Chondrocyte (in vitro differentiated cells): ENCODE results near the gene SERPINA1. TPM values are rescaled to one million over a fixed set of nuclear protein-coding genes. Genes with fewer than 3 reads are reported as not detected.
"Not testable (repeated sequence)": the region's sequence is repeated elsewhere in the genome, so short reads cannot be mapped to it uniquely, and the experiment has no call there.

Experiments used
- DNase-seq: peaks from one replicate; pipeline ENCODE4 v3.0.0; 2021; ENCODE audit warnings: mixed read lengths, low spot score
- H3K27ac Mint-ChIP-seq: one replicate; pipeline ENCODE4 v1.8.0; 2021; ENCODE audit warnings: mild to moderate bottlenecking, moderate library complexity, mixed read lengths; ENCODE audit not compliant: unreplicated experiment
- H3K27me3 Mint-ChIP-seq: 2 replicates; pipeline ENCODE4 v1.8.0; 2021; ENCODE audit warnings: low read depth, mixed read lengths
- H3K36me3 Mint-ChIP-seq: 2 replicates; pipeline ENCODE4 v1.8.0; 2021; ENCODE audit warnings: low read depth, mixed read lengths
- H3K4me1 Mint-ChIP-seq: 2 replicates; pipeline ENCODE4 v1.8.0; 2021; ENCODE audit warnings: low read depth, mild to moderate bottlenecking, mixed read lengths
- H3K4me3 Mint-ChIP-seq: one replicate; pipeline ENCODE4 v1.8.0; 2021; ENCODE audit warnings: mild to moderate bottlenecking, moderate library complexity, mixed read lengths; ENCODE audit not compliant: unreplicated experiment
- H3K9me3 Mint-ChIP-seq: 2 replicates; pipeline ENCODE4 v1.8.0; 2021; ENCODE audit warnings: low read depth, mixed read lengths
- total RNA-seq: library from RNA; stranded (reverse); gene quantifications from 3 replicates; pipeline ENCODE4 v1.2.1, GENCODE V29; 2021
- TF ChIP-seq, protein P1 (sequence below): fragments of 200-600 bp; sonication (generic); IDR thresholded peaks from 2 replicates; pipeline ENCODE4 v1.5.0; 2021; ENCODE audit warnings: antibody characterized with exemption, mild to moderate bottlenecking, moderate library complexity

SERPINA1 gene
- total RNA-seq, 1 donor from 2014 or later = 0.20 TPM

DNA sequence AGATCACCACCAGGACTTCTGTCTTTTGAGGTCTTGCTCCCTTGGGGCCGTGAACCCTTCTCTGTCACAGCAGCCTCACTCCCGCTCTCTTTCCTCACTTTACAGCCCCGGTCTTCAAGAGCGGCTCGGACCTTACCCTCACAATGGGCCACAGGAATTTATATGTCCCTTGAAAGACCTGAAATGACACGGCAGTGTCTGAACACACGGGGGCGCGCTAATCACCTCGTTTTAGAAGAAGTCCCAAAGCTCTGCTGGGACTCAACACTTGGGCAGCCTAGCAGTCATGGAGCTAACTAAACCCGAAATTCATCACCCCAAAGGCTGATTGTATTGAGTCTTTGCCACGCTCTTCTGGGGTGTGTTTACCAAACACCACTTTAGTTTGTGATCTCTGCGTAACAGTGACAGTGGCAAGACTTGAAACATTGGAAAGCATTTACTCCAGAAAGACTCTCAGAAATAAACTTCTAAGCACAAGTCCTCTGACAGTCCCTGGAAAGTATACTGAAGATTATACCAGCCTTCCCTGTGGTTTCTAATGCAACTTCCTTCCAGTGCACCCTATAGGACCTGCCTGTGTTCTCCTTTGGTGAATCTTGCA, 35.2 kb upstream of the SERPINA1 start:
- Mint-ChIP-seq H3K36me3 (no peaks in the 10 kb centered on the region), H3K4me3 (no peak overlapping the region), H3K9me3 (no peaks in the 10 kb centered on the region), H3K27me3 (peaks cover 48% of the 10 kb centered on the region), H3K4me1 (peaks cover 2% of the 10 kb centered on the region), H3K27ac (no peak overlapping the region)
- TF ChIP-seq, protein P1, sequence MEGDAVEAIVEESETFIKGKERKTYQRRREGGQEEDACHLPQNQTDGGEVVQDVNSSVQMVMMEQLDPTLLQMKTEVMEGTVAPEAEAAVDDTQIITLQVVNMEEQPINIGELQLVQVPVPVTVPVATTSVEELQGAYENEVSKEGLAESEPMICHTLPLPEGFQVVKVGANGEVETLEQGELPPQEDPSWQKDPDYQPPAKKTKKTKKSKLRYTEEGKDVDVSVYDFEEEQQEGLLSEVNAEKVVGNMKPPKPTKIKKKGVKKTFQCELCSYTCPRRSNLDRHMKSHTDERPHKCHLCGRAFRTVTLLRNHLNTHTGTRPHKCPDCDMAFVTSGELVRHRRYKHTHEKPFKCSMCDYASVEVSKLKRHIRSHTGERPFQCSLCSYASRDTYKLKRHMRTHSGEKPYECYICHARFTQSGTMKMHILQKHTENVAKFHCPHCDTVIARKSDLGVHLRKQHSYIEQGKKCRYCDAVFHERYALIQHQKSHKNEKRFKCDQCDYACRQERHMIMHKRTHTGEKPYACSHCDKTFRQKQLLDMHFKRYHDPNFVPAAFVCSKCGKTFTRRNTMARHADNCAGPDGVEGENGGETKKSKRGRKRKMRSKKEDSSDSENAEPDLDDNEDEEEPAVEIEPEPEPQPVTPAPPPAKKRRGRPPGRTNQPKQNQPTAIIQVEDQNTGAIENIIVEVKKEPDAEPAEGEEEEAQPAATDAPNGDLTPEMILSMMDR = peak; percentile 88
- no peak for DNase-seq

DNA sequence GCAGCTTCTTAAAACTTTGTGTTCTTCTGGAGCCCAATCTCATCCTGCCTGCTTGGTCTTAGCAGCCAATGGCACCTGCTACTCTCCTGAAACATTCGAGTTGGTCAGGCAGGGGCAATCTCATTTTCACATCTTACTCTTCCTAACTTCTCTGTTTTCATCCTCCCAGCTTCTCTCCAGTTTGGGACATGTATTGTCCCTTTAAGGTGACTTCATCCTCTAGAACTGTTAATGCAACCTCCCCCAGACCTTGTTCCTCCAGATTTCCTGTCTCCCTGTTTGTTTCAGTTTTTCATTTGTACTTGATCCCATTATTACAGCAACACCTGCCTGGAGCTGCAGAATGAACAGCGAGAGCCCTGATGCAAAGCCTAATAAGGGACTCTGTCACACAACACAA, 32.9 kb upstream of the SERPINA1 start:
- no peak for DNase-seq
- Mint-ChIP-seq H3K27me3 (peaks cover 45% of the 10 kb centered on the region), H3K9me3 (no peaks in the 10 kb centered on the region), H3K36me3 (no peaks in the 10 kb centered on the region), H3K27ac (no peak overlapping the region), H3K4me3 (no peak overlapping the region), H3K4me1 (peaks cover 2% of the 10 kb centered on the region)
- TF ChIP-seq, protein P1 = no peak

DNA sequence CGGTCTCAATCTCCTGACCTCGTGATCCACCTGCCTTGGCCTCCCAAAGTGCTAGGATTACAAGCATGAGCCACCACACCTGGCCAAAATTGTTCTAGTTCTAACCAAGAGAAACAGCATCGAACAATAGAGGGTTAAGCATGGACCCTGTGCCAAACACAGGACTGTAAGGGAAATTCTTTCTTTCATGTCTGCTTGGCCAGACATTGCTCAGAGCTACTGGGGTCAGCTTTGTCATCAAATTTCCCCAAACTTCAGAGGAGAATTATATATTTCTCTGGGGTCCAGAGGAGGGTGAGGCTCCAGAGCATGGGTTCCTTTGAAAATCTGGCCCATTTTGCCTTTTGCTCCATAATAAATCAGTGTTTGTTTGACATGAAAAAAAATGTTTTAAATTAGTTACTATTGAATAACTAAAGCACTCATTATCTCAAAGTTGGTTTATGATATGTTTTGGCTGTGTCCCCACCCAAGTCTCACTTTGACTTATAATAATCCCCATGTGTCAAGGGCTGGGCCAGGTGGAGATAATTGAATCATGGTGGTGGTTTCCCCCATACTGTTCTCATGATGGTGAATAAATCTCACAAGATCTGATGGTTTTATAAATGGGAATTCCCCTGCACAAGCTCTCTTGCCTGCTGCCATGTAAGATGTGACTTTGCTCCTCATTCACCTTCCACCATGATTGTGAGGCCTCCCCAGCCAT, 29.2 kb upstream of the SERPINA1 start:
- not testable (repeated sequence) for H3K4me1 Mint-ChIP-seq, H3K36me3 Mint-ChIP-seq, H3K27ac Mint-ChIP-seq

DNA sequence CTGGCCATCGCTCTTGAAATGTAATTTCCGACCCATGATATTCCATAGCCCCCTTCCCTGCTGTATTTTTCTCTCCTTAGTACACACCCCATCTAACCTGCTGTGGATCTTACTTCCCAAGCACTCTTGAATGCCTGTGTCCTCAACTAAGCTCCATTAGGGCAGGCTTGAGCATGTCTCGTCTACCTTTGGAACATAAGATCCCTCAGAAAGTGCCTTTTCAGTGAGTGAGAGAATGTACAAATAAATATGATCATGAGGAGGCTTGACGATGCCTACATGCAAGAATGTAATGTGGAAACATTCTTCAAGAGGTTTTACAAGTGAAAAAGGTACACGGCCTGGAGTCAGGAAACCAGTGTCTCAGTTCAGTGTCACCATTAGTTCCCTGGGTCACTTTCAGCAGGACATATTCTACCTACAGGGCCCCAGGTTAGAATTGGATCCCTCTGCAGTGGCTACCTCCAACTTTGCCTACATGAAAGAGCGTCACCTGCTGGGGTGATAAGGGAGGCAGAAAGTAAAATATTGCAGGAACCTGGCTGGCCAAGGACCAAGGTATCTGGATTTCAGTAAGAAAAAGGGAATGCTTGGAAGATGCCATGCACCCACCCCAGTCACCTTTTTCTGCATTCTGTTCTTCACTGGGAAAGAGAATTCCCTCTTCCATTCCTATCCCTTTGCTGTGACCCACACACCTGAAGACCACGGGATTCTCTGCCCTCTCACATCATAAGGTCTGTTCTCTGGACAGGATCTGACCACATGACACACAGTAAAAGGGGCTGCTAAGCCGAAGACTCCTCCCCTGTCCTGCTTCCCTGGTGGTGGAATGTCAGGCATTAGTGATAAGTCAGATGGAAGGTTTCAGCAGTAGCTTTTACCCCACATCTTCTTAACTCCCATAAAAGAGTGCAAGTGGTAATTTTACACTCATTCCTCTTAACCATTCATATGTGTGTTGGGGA, 24.6 kb upstream of the SERPINA1 start:
- Mint-ChIP-seq H3K4me3 (no peak overlapping the region), H3K36me3 (no peaks in the 10 kb centered on the region), H3K27me3 (peaks cover 41% of the 10 kb centered on the region), H3K27ac (no peak overlapping the region), H3K9me3 (peaks cover 9% of the 10 kb centered on the region), H3K4me1 (no peaks in the 10 kb centered on the region)
- TF ChIP-seq, protein P1 = peak; percentile 26
- no peak for DNase-seq

More for the DNA sequence above, 29.2 kb upstream of the SERPINA1 start:
- not testable (repeated sequence) for H3K4me3 Mint-ChIP-seq, DNase-seq, H3K9me3 Mint-ChIP-seq
- H3K27me3 Mint-ChIP-seq = peaks cover 38% of the 10 kb centered on the region

DNA sequence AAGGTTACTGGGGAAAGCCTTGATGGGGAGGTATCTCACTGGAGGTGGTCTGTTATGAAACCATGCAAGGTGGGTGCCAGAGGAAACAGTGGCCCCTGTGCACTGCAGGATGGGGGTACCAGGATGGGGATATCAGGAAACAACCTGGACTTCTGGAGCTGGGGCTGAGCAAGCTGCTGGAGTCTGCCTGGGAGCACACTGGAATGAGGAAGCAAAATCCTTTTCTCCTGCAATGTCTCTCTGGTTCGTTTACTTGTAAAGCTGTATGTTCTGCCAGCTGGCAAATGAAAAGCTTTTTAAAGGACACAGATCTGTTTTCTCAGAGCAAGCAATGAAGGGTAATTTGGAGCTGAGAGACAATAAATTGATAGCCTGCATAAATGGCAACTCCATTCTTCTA, 23.2 kb upstream of the SERPINA1 start:
- Mint-ChIP-seq H3K4me3 (no peak overlapping the region), H3K36me3 (no peaks in the 10 kb centered on the region), H3K27me3 (peaks cover 37% of the 10 kb centered on the region), H3K27ac (no peak overlapping the region), H3K9me3 (peaks cover 12% of the 10 kb centered on the region), H3K4me1 (no peaks in the 10 kb centered on the region)
- TF ChIP-seq, protein P1 = no peak
- no peak for DNase-seq

DNA sequence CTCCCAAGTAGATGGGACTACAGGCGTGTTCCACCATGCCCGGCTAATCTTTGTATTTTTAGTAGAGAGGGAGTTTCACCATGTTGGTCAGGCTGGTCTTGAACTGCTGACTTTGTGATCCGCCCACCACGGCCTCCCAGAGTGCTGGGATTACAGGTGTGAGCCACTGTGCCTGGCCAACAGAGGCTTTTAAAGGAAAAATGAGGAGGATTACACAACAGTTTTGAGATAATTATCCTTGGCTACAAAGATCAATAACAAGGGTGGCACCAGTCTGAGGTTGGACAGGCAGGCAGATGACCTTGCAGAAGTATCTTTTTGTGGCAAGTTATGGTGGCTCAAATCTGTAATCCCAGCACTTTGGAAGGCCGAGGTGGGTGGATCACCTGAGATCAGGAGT, 21.0 kb upstream of the SERPINA1 start:
- H3K4me1 Mint-ChIP-seq, DNase-seq, H3K27ac Mint-ChIP-seq, H3K36me3 Mint-ChIP-seq, H3K4me3 Mint-ChIP-seq: not testable (repeated sequence)
- peaks cover 12% of the 10 kb centered on the region for H3K9me3 Mint-ChIP-seq
- H3K27me3 Mint-ChIP-seq = peaks cover 32% of the 10 kb centered on the region
